ENCODE measurements around the gene IZUMO4.
"Not testable (repeated sequence)": the region's sequence is repeated elsewhere in the genome, so short reads cannot be mapped to it uniquely, and the experiment has no call there.

Gene IZUMO4

GRCh38 chr19:2122251-2122650 is 25.5 kb downstream of the IZUMO4 start:
- Histone ChIP-seq H3K36me3 (ENCODE audit: control insufficient read depth, insufficient read depth, low read length) (peaks cover 57% of the 10 kb centered on the region), H3K27me3 (replicated peaks; ENCODE audit: control insufficient read depth, insufficient read depth, low read length) (no peaks in the 10 kb centered on the region), H3K4me3 (replicated peaks; ENCODE audit: low read depth, low read length) (no peak overlapping the region)
- DNase-seq (ENCODE audit: extremely low read depth, insufficient read length) = no peak
- TF ChIP-seq CTCF (IDR thresholded peaks at IDR 0.05; ENCODE audit: insufficient read depth, low read length, poor library complexity, severe bottlenecking) = no peak

GRCh38 chr19:2122982-2123381 is 26.3 kb downstream of the IZUMO4 start:
- H3K27me3 ChIP-seq (replicated peaks; ENCODE audit: control insufficient read depth, insufficient read depth, low read length) = no peaks in the 10 kb centered on the region
- no peak overlapping the region for H3K4me3 ChIP-seq (replicated peaks; ENCODE audit: low read depth, low read length)
- peaks cover 56% of the 10 kb centered on the region for H3K36me3 ChIP-seq (ENCODE audit: control insufficient read depth, insufficient read depth, low read length)
- no peak for TF ChIP-seq CTCF (IDR thresholded peaks at IDR 0.05; ENCODE audit: insufficient read depth, low read length, poor library complexity, severe bottlenecking)
- no peak for DNase-seq (ENCODE audit: extremely low read depth, insufficient read length)

- Histone ChIP-seq H3K36me3 (ENCODE audit: control insufficient read depth, insufficient read depth, low read length) (peaks cover 51% of the 10 kb centered on the region), H3K27me3 (replicated peaks; ENCODE audit: control insufficient read depth, insufficient read depth, low read length) (no peaks in the 10 kb centered on the region), H3K4me3 (replicated peaks; ENCODE audit: low read depth, low read length) (no peak overlapping the region)
- no peak for TF ChIP-seq CTCF (IDR thresholded peaks at IDR 0.05; ENCODE audit: insufficient read depth, low read length, poor library complexity, severe bottlenecking)
- no peak for DNase-seq (ENCODE audit: extremely low read depth, insufficient read length)
These were observed 27.1 kb downstream of the IZUMO4 start for GRCh38 chr19:2123682-2124387.

GRCh38 chr19:2126879-2127518 is 30.3 kb downstream of the IZUMO4 start:
- TF ChIP-seq CTCF (IDR thresholded peaks at IDR 0.05; ENCODE audit: insufficient read depth, low read length, poor library complexity, severe bottlenecking) = no peak
- peaks cover 46% of the 10 kb centered on the region for H3K36me3 ChIP-seq (ENCODE audit: control insufficient read depth, insufficient read depth, low read length)
- H3K4me3 ChIP-seq (replicated peaks; ENCODE audit: low read depth, low read length) = no peak overlapping the region
- DNase-seq (ENCODE audit: extremely low read depth, insufficient read length) = no peak
- no peaks in the 10 kb centered on the region for H3K27me3 ChIP-seq (replicated peaks; ENCODE audit: control insufficient read depth, insufficient read depth, low read length)

GRCh38 chr19:2127758-2128157 is 31.0 kb downstream of the IZUMO4 start:
- H3K27me3 ChIP-seq (replicated peaks; ENCODE audit: control insufficient read depth, insufficient read depth, low read length) = no peaks in the 10 kb centered on the region
- TF ChIP-seq CTCF (IDR thresholded peaks at IDR 0.05; ENCODE audit: insufficient read depth, low read length, poor library complexity, severe bottlenecking) = no peak
- peaks cover 48% of the 10 kb centered on the region for H3K36me3 ChIP-seq (ENCODE audit: control insufficient read depth, insufficient read depth, low read length)
- DNase-seq (ENCODE audit: extremely low read depth, insufficient read length) = no peak
- no peak overlapping the region for H3K4me3 ChIP-seq (replicated peaks; ENCODE audit: low read depth, low read length)

- H3K4me3 ChIP-seq (replicated peaks; ENCODE audit: low read depth, low read length); H3K27me3 ChIP-seq (replicated peaks; ENCODE audit: control insufficient read depth, insufficient read depth, low read length); DNase-seq (ENCODE audit: extremely low read depth, insufficient read length): not testable (repeated sequence)
- H3K36me3 ChIP-seq (ENCODE audit: control insufficient read depth, insufficient read depth, low read length) = peaks cover 48% of the 10 kb centered on the region
These were observed 31.5 kb downstream of the IZUMO4 start for GRCh38 chr19:2128252-2128651.

Measured in GM06990 (cell line).